ENCODE results near the gene PARP4.
"Not testable (repeated sequence)": the region's sequence is repeated elsewhere in the genome, so short reads cannot be mapped to it uniquely, and the experiment has no call there.

The PARP4 gene

GRCh38 chr13:24505756-24506155 is 6.8 kb downstream of the PARP4 start:
- no peak for DNase-seq

DNA sequence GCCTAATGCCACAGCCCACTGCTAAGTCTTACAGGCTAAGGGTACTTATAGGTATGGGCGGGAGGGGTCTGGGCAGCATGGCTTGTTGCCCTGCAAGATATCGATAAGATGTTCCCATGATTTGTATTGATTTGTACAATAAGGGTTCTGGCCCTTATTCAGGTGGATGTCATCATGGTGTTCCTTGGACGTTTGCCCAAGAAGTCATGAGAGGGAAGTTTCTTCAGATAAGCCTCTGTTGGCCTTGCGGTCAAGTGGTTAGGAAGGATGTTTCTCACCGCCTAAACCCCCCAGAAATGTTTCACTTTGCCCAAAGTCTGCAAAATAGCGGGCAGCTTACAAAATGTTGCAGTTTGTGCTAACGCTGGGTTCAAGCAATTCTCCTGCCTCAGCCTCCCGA is 7.3 kb downstream of the PARP4 start:
- DNase-seq, result no peak

GRCh38 chr13:24503379-24503696 is 9.2 kb downstream of the PARP4 start:
- no peak for DNase-seq

GRCh38 chr13:24502533-24503378 is 9.8 kb downstream of the PARP4 start:
- no peak for DNase-seq

GRCh38 chr13:24500977-24501376 is 11.6 kb downstream of the PARP4 start:
- no peak for DNase-seq

- no peak for DNase-seq
These were observed 14.8 kb downstream of the PARP4 start for GRCh38 chr13:24497742-24498141.

DNA sequence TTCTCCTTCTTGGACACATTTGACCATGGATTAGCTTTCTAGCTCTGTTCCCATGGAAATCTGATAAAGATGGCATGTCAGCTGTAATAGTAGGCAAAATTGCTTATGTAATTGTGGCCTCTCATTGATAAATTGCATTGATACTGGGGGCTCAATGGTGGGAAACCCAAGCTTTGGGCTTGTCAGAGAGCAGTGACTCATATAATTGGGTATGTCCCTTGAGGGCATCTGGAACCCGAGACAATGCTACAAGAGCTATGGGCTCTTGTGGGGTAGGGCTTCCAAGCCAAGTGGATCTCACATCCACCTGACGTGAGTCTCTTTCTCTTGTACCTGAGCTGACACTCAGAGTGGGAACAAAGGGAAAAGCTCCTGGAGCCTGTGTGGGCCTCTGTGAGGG is 16.3 kb downstream of the PARP4 start:
- DNase-seq, result not testable (repeated sequence)

DNA sequence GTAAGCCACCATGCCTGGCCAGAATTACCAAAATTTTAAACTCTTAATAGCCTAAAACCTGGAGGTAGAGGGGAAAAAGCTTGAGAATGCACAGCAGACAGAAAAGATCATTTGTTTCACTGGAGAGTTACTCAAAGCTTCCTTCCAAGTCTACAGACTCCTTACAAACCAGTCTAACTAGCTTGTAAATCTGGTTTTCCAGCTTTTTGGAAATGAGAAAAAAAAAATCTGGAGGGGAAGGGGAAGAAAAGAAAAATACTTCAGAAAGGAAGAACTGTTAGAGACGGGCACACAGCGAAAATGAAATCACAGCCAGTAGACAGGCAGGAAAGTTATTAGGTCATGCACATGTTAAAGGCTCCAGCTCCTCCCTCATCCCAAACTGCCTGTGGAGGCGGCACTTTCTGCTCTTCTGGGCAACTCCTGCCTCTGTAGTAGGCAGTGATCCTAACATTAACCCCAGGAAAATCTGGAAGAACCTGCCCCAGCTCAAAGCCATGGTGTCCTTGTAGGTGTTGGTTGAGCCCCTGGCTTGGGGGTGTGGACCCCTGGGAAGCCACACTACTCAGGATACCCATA is 17.3 kb downstream of the PARP4 start:
- DNase-seq, result no peak

DNA sequence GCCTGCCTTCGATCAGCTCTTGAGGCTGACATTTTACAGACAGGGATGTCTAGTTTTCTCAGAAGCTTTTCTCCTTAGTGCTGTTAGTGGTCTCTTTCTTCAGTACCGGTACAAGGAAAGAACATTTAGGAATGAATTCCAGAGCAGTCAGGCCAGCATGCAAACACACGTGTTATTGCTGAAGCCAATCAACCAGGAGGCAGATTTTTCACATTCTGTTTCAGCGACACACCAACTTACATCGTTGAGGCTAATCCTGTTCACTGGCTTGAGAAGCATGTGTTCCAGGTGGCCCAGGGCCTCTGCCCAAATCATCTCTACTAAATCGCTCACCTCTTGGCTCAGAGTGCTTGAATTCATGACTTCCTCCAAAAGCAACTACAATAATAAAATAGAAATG is 19.2 kb downstream of the PARP4 start:
- DNase-seq, result no peak

- no peak for DNase-seq
These were observed 20.7 kb downstream of the PARP4 start for GRCh38 chr13:24491845-24492244.

DNA sequence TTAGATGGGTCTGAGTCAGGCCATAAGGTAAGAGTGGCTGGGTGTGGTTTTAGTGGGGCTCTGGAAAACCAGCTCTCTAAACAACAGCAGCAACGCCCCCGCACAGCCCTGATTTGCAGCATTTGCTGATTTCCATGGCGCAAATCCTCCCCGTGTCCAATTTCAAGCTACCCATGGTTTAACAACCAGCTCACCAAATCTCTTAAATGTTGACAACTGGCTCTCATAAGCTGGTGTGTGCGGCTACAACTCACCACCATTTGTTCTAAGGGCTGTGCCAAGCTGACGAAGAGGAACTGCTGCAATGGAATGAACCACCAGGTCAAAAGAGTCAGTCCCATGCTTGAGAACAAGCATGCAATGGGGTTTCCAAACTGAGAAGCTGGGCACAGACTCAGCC is 22.9 kb downstream of the PARP4 start:
- no peak for DNase-seq

- DNase-seq, result not testable (repeated sequence)
These were observed 24.5 kb downstream of the PARP4 start for GRCh38 chr13:24488092-24488491.

DNA sequence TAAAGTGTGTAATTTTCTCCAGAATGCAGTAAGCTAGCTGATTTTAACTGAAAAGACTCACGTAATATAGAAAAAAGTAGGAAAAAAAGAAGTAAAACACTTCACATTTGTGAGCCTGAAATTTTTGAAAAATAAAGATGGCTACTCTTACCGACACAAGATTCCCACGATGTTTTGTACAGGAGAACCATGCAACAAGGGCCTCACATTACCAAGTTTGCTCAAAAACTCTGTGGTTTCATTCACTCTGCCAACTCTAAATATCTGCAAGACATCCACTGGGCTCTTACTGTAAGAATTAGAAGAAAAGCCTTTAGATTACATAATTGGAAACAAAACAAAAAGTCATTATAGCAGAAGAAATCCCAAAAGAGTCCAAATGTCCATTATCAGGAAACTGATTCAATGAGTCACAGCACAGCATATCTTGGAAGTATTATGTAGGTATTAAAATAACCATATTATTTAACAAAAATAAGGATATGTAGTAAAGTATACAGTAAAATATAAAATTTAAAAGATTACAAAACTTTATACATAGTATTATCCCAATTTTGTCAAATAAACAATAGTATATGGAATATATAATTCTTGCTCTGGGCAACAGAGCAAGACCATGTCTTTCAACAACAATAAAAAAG is 26.4 kb downstream of the PARP4 start:
- DNase-seq, result not testable (repeated sequence)

DNA sequence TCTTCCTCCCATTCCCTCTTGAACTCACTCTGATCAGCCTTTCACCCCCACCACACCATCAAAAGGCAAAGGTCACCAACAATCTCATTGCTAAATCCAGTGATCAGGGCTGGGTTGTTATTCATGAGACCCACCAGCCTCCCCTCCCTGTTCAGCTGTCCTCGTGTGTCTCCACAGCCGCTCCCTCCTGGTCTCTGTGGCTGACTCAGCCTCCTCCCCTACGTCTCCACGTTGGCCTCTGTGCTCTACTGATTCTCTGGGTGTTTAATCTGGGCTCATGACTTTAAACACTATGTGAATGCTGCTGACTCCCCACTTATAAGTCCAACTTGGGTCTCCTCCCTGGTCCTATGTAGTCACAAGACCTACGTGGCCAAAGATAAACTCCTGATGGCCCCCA is 38.9 kb downstream of the PARP4 start:
- no peak for DNase-seq

GRCh38 chr13:24472129-24472528 is 40.4 kb downstream of the PARP4 start:
- not testable (repeated sequence) for DNase-seq

GRCh38 chr13:24463078-24463477 is 49.5 kb downstream of the PARP4 start:
- no peak for DNase-seq

- DNase-seq, result no peak
These were observed 52.3 kb downstream of the PARP4 start for GRCh38 chr13:24460256-24460655.

DNA sequence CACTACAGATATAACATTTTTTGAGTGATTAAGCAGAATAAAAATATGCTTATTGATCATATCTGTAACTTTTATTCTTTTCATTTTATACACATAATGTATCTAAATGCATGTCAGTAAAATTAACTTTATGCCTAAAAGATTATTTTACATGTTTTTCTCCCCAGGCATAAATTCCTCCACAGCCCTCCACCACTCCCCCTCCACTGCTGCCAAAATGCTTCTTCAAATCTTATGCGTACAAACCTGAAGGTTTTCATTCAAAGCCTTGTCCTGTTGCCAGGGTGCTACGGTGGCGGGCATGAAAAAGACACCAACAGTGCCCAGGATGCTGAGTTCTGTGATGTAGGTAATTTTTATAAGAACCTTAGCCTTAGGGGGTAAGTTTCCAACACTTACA is 52.9 kb downstream of the PARP4 start:
- DNase-seq, result no peak

- no peak for DNase-seq
These were observed 53.3 kb downstream of the PARP4 start for GRCh38 chr13:24459234-24459633.

DNA sequence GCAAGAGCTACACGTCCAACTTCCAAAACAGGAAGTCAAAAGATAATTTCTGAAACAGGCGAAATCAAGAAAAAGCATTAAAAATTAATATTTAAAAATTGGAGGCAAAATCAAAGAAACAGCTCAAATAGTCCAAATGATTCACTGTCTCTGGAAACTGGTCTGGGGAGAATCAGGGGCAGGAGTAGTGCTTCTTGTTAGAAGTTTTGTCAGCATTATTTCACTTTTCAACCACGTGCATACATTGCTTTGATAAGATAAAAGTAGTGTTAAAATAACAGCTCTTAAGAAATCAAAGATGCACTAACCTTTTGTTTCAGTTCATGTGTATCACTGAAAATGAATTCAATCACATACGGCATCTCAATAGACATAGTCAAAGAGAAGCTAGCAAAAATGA is 53.8 kb downstream of the PARP4 start:
- no peak for DNase-seq

GRCh38 chr13:24456396-24456795 is 56.2 kb downstream of the PARP4 start:
- no peak for DNase-seq

DNA sequence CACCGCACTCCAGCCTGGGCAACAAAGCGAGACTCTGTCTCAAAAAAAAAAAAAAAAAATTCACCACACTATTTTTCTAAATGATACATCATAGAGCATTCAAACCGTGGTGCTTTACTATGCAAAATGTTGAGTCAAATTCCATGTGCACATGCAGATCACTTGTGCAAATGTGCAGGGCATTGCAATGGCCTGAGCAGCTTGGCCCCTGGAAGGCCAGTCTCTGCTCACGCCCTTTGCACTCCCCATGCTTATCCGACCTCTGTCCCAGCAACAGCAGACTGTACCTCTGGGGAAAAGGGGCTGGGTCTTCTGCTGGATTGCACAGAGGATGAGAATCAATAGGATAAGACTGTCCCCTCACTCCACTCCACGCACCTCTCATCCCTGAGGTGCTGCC is 58.5 kb downstream of the PARP4 start:
- DNase-seq, result no peak

DNA sequence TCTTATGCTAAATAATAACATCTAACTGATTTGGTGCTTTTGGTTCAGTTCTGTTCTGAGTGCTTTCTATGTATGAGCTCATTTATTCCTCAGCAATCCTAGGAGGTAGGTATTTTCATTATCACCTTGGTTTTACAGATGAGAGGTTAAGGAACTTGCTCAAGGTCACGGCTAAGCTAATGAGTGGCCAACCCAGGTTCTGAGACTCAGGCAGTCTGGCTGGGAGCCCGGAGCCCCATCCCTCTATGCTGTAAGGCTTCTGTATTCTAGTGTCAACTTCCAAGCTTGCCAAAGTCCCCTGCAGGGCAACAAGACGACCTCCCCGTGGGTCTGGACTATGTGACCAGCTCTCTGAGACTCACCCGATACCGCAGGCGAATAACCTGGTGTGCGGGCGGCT is 60.5 kb downstream of the PARP4 start:
- no peak for DNase-seq

- DNase-seq, result no peak
These were observed 62.0 kb downstream of the PARP4 start for GRCh38 chr13:24450530-24450929.

Data from CD4-positive, alpha-beta T cell treated with Interferon gamma for 1 hour (primary cell).